ENCODE data around the gene HOXA4. TPM values are rescaled to one million over a fixed set of nuclear protein-coding genes. Genes with fewer than 3 reads are reported as not detected.
A peak's percentile ranks its signal among the peaks of the same experiment; 100 is the strongest.

HOXA4 gene
- total RNA-seq, 2 experiments from 2014 or later, result 0.25 TPM; not detected in 1

GRCh38 chr7:27165996-27166530 lies 35.5 kb upstream of the HOXA4 start:
- CTCF ChIA-PET, result interaction anchor here (0.9 to 1.9 kb wide), 9 partner anchors 8 to 484 kb away, joined by 3 to 5 read pairs (median 4); partner anchors contain the start of gene EVX1
- H3K27me3 Mint-ChIP-seq, result peaks cover 81% of the 10 kb centered on the region
- TF ChIP-seq CTCF (IDR thresholded peaks at IDR 0.05), result no peak
- DNase-seq (no peak), ATAC-seq (no peak)
- no peaks in the 10 kb centered on the region for H3K36me3 Mint-ChIP-seq (ENCODE audit: low read depth)
- H3K9me3 Mint-ChIP-seq, result no peaks in the 10 kb centered on the region
- H3K4me3 Mint-ChIP-seq, result no peak overlapping the region
- intact Hi-C loops (cut with micrococcal nuclease), result loop anchor here (5.0 kb wide), 1 partner anchor 36 kb away; the partner anchor contains the start of gene HOXA13
- POLR2A ChIA-PET, result interaction anchor here (0.7 to 1.2 kb wide), 3 partner anchors 11 to 14 kb away, joined by 3 to 4 read pairs (median 4); partner anchors contain the start of gene HOXA3
- peaks cover 28% of the 10 kb centered on the region for H3K4me1 Mint-ChIP-seq (ENCODE audit: low read depth)
- H3K27ac Mint-ChIP-seq, result no peak overlapping the region

- Mint-ChIP-seq H3K27ac (no peak within 1 kb of the TSS), H3K36me3 (ENCODE audit: low read depth) (no peaks in the 10 kb centered on the region), H3K4me1 (ENCODE audit: low read depth) (peaks cover 28% of the 10 kb centered on the region), H3K9me3 (no peaks in the 10 kb centered on the region), H3K27me3 (peaks cover 78% of the 10 kb centered on the region), H3K4me3 (peak within 1 kb of the TSS; percentile 38)
- DNase-seq (no peak), ATAC-seq (no peak)
- ChIA-PET CTCF (interaction anchor here (1.0 to 1.9 kb wide), 7 partner anchors 8 to 483 kb away, joined by 3 to 5 read pairs (median 4); no protein-coding TSS in a partner anchor), POLR2A (interaction anchor here (1.2 kb wide), 2 partner anchors 10 to 13 kb away, joined by 4 read pairs; partner anchors contain the start of gene HOXA3)
- intact Hi-C loops (cut with micrococcal nuclease), result loop anchor here (5.0 kb wide), 1 partner anchor 37 kb away; the partner anchor contains the start of gene HOXA13
- no peak for TF ChIP-seq CTCF (IDR thresholded peaks at IDR 0.05)
Measured at GRCh38 chr7:27165089-27165995, 34.8 kb upstream of the HOXA4 start, which contains the start of gene HOXA9. Gene HOXA9, minus strand, starts transcription at chr7:27165537. Its CDS starts 80 bp downstream, at chr7:27165457.

- intact Hi-C loops (cut with micrococcal nuclease), result loop anchor here (5.0 kb wide), 1 partner anchor 38 kb away; the partner anchor contains the start of gene HOXA13
- no peak for ATAC-seq
- POLR2A ChIA-PET, result no interaction called here
- H3K27me3 Mint-ChIP-seq, result peaks cover 80% of the 10 kb centered on the region
- H3K27ac Mint-ChIP-seq, result no peak overlapping the region
- H3K36me3 Mint-ChIP-seq (ENCODE audit: low read depth), result no peaks in the 10 kb centered on the region
- CTCF ChIA-PET, result interaction anchor here (4.5 kb wide), 1 partner anchor 11 kb away, joined by 61 read pairs; the partner anchor contains the start of gene HOXA10
- no peaks in the 10 kb centered on the region for H3K9me3 Mint-ChIP-seq
- H3K4me1 Mint-ChIP-seq (ENCODE audit: low read depth), result peaks cover 32% of the 10 kb centered on the region
- H3K4me3 Mint-ChIP-seq, result no peak overlapping the region
- no peak for TF ChIP-seq CTCF (IDR thresholded peaks at IDR 0.05)
- DNase-seq, result no peak
Measured at GRCh38 chr7:27164367-27165088, 34.0 kb upstream of the HOXA4 start.

GRCh38 chr7:27164045-27164366 lies 33.4 kb upstream of the HOXA4 start:
- intact Hi-C loops (cut with micrococcal nuclease), result no loop called here
- TF ChIP-seq CTCF (IDR thresholded peaks at IDR 0.05), result no peak
- POLR2A ChIA-PET, result no interaction called here
- Mint-ChIP-seq H3K27me3 (peaks cover 80% of the 10 kb centered on the region), H3K36me3 (ENCODE audit: low read depth) (no peaks in the 10 kb centered on the region), H3K27ac (no peak overlapping the region), H3K4me3 (no peak overlapping the region), H3K9me3 (no peaks in the 10 kb centered on the region), H3K4me1 (ENCODE audit: low read depth) (peaks cover 31% of the 10 kb centered on the region)
- CTCF ChIA-PET, result interaction anchor here (4.0 to 4.5 kb wide), 2 partner anchors 11 to 13 kb away, joined by 61 to 63 read pairs; partner anchors contain the start of genes HOXA10 and HOXA3
- DNase-seq, result no peak
- ATAC-seq, result no peak
